Left hindlimb (tissue), 1 donor: ENCODE measurements around the gene OXLD1.
"Not testable (repeated sequence)": the region's sequence is repeated elsewhere in the genome, so short reads cannot be mapped to it uniquely, and the experiment has no call there.

Experiments used
- DNase-seq: peaks from one replicate; pipeline ENCODE4 v3.0.0-alpha.2; 2018

OXLD1 gene

DNA sequence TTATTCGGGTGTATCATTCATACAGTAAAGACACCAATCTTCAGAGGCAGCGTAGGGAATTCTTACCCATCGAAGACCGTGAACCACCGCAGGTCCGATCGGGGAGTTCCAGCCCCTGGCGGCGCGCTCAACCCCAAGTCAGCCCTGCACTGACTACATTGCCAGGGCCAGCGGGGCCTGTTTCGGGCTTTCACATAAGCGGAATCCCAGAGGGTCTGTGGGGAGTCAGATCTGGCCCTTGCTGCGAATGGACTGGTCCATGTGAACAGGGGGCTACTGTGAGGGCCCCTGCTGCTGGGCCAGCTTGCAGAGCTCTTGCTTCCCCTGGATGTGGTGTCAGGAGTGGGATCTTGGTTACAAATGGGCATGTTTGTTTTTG is 17.7 kb downstream of the OXLD1 start:
- DNase-seq: no peak

DNA sequence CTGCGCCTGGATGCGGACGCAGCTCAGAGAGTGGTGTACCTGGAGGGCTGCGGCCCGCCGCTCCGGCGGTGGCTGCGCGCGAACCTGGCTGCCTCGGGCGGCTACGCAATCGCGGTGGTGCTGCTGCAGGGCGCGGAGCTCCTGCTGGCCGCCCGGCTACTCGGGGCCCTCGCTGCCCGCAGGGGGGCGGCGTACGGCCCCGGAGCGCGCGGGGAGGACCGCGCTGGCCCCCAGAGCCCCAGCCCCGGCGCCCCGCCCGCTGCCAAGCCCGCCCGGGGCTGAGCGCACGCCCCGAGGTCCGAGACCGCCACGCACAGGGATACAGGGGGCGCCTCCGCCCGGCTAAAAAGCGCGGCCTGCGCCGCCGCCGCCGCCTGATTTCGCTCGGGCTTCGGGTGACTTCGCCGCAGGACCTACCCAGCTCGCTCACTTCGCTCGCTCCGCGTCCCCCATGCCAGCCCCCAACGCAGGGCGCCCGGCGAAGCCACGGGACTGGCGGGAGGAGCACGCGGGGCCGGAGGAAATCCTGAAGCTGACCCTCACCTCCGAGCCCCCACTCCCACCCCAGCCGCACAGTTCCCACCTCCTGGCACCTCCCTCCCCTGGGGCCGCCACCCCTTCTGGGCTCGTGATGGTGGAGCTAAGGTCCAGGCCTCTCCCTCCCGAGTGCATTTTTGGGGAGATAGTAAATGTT is 18.2 kb downstream of the OXLD1 start:
- no peak for DNase-seq

DNA sequence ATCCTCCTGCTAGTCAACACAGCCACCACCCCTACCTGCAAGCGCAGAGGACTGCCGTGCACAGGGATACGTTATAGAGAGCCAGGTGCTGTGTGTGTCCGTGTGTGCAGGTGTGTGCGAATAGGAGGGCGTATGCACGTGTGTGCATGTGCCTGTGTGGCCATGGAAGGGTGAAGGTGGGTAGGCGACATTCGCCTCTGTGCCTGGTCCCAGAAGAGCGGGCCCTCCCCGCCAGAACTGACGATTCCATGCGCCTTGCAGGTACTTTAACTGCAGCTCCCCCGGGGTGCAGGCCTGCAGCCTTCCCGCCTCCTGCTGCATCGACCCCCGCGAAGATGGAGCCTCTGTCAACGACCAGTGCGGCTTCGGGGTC is 18.8 kb downstream of the OXLD1 start:
- DNase-seq: no peak

DNA sequence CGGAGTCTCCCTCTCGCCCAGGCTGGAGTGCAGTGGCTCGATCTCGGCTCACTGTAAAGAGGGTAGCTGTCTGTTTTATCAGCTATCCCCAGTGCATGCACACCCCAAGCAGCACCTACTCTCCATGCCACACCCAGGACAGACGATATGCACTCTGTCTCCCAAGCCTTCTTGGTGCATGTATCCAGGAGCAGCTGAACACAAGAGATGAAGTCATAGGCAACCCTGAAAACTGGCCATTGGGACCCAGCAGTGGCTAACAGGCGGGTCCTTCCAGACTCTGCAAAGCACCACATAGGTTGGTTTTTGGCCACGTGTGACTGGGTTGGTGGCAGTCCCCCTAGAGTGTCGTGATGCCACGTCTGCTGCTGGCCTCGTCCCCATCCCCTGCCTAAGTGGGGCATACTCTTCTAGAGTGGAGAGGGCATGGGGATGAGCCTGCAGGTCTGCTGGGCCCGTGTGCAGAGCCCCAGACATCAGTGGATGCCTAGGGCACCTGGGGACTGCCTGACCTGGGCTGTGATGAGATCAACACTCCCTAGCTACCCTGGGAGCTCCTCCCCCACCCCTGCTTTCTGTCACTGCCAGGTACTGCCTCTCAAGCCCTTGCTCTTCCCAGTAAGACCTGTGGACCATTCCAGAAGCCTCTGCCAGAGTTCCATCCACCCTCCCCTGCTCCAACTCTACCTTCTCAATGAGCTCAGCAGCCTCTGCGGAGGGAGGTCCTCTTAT is 19.4 kb downstream of the OXLD1 start:
- DNase-seq: no peak

DNA sequence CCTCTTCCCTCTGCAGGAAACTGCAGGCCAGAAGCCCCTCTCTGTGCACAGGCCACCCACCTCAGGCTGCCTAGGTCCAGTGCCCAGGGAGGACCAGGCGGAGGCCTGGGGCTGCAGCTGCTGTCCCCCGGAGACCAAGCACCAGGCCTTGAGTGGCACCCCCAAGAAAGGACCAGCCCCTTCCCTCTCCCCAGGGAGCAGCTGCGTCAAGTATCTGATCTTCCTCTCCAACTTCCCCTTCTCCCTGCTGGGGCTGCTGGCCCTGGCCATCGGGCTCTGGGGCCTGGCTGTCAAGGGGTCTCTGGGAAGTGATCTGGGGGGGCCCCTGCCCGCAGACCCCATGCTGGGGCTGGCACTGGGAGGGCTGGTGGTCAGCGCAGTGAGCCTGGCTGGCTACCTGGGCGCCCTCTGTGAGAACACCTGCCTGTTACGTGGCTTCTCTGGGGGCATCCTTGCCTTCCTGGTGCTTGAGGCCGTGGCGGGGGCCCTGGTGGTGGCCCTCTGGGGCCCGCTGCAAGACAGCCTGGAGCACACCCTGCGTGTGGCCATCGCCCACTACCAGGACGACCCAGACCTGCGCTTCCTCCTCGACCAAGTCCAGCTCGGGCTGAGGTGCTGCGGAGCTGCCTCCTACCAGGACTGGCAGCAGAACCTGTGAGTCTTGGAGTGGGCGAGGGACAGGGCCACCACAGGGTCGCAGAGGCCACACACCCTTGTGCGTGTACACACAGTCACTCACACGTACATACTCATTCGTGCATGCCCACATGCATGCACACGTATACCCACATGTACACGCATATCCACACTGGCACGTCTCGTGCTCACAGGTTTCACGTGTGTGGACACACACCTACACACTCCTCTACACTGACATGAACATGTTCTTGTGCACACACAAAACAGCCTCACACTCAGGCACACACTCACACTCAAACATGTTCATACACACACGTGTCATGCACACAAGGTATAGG is 21.1 kb downstream of the OXLD1 start:
- DNase-seq: no peak

DNA sequence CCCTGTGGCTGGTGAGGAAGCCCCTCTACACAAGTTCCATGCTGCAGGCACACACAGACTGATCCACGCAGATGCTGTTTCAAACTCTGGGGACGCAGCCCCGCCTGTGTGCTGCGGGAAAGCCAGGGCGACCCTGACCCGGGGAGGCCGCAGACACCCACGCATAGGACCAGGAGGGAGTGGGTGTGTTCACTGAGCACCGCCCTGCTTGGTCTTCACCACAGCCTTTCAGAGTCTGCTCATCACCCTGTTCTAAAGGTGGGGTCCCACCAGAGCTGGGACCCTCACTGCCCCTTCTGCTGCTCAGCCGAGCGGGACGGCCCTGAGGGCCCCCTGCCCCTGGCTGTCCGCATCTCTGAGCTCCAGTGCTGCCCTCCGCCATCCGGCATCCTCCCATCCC is 21.9 kb downstream of the OXLD1 start:
- no peak for DNase-seq

DNA sequence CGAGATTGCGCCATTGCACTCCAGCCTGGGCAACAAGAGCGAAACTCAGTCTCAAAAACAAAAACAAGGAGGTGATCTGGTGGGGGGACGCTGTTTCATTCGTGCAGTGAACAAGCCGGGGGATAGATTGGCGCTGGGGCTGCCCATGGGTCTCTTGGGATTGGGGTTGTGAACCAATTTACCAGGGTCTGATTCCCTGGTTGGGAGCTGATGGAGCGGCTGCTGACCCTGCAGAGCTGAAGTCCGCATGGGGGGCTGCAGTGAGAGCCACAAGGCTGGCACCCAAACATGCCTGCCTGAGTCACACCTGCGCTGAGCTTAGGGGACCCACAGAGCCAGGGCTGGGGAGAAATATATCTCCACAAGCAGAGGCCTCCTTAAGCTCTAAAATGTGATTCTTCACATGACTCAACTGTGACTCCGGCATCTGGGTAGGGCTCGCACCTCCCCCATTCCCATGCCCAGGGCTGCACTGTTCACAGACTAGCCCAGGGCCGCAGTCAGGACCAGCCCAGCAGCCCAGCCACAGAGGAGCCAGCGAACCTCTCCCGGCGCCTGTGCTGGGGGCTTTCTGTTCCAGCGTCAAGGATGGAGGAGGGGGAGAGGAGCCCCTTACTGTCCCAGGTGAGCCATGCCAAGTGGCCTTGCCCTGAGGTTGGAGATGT is 24.4 kb downstream of the OXLD1 start:
- no peak for DNase-seq

DNA sequence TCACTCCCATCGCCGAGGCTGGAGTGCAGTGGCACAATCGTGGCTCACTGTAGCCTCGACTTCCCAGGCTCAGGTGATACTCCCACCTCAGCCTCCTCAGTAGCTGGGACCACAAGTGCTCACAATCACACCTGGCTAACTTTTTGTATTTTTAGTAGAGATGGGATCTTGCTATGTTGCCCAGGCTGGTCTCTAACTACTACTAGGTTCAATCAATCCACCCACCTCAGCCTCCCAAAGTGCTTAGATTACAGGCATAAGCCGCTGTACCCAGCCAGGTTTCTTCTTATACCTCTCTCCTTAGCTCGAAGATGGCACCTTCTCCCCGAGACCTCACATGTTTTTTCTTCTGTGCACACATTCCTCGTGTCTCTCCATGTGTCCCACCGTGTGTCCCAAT is 26.4 kb downstream of the OXLD1 start:
- no peak for DNase-seq

DNA sequence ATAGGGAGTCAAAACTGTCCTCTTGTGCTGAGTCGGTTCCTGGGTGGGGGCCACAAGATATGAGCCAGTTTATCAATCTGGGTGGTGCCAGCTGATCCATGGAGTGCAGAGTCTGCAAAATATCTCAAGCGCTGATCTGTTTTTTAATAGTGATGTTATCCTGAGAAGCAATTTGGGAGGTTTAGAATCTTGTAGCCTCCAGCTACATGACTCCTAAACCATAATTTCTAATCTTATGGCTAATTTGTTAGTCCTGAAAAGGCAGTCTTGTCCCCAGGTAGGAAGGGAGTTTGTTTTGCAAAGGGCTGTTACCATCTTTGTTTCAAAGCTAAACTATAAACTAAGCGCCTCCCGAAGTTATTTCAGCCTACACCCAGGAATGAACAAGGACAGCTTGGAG is 27.7 kb downstream of the OXLD1 start:
- no peak for DNase-seq

DNA sequence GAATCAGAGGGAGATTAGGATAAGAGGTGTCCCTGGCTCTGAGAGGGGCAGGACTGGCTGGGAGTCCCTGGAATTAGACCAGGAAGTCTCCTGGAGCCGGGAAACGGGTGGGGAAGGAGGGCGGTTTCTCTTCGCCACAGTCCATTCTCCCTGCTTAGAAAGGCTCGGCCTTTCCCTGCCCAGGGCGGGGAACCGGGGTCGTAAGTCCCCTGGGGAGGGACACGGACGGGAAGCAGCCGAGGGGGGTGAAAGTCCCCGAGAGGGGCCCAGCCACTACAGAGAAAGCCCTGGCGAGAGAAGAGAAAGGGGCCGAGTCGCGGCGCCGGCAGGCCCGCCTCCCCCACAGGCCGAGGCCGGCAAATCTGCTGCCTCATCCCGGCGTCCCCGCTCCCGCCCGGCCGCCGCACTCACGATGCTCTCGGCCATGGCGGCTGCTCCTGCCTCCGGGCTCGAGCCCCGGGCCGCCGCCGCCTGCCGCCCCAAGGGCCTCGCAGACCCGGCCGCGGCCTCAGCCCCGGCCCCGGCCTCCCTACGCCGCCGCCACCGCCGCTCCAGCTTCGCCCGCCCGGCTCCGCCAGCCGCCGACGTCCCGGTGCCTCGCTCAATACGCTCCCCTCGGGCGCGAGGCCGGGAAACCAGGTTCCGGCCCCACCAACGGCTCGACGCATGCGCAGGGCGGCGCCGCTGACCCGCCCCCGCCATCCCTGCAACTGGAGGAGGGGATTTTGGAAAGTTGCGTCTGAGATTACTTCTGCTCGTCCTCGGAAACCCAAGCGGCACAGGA is 29.7 kb downstream of the OXLD1 start, which contains the start of the genes NPLOC4 and TSPAN10:
TSS of gene NPLOC4 (minus strand) at position 608 of the 784 bp plus-strand sequence. CDS start at position 426, 182 bp downstream.
TSS of gene TSPAN10 (plus strand) at position 692 of the 784 bp plus-strand sequence. CDS start 5,217 bp downstream, outside the sequence.
- DNase-seq: peak; percentile 90

DNA sequence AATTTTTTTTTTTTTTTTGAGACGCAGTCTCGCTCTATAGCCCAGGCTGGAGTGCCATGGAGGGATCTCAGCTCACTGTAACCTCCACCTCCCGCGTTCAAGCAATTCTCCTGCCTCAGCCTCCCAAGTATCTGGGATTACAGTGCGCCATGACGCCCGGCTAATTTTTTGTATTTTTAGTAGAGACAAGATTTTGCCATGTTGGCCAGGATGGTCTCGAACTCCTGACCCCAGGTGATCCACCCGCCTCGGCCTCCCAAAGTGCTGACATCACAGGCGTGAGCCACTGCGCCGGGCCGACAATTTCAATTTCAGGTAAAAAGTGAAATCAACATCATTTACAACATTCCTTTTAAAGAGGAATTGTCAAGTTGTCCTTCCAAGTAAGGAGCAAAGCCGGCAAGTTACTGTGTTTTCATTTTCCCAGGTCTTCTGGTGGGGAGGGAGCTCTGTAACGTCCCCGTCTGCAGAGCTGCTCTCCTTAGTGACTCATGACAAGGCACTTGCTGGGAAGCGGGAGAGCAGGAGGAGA is 30.4 kb downstream of the OXLD1 start:
- no peak for DNase-seq

DNA sequence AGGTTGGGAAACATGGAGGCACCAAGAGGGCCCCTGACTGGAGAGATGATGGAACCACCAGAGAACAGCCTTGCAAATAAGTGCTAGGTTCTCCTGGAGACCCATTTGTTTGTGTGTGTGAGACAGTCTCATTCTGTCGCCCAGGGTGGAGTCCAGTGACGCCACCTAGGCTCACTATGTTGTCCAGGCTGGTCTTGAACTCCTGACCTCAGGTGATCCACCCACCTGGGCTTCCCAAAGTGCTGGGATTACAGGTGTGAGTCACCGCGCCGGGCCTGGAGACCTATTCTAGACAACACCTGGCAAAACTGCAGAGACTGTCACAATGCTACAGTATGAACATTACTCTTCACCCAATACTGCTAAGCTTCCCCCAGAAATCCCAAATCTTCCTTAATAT is 31.0 kb downstream of the OXLD1 start:
- DNase-seq: no peak

DNA sequence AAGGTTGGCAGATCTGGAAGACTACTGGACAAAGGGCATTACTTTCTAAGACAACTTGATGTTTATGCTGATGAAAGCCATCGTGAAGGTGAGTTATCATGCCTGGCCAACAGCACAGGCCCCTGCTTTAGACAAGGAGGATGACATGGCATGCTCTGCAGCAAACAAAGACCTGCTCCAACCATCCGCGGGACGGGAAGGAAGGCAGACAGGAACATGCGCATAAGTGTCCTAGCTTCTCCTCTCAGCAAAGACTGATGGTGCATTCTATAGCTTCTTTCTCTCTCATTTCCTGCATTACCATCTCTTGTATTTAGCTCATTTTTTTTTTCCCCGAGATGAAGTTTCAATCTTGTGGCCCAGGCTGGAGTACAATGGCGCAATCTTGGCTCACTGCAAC is 34.9 kb downstream of the OXLD1 start:
- DNase-seq: no peak

DNA sequence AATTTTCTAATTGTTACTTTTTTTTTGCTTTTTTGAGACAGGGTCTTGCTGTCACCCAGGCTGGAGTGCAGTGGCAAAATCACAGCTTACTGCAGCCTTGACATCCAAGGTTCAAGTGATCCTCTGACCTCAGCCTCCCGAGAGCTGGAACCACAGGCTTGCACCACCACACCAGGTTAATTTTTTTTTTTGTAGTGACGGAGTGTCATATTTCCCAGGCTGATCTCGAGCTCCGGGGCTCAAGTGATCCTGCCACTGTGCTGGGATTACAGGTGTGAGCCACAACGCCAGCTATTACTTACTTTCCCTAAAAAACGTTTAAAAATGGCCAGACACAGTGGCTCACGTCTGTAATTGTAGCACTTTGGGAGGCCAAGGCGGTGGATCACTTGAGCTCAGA is 36.1 kb downstream of the OXLD1 start:
- no peak for DNase-seq

DNA sequence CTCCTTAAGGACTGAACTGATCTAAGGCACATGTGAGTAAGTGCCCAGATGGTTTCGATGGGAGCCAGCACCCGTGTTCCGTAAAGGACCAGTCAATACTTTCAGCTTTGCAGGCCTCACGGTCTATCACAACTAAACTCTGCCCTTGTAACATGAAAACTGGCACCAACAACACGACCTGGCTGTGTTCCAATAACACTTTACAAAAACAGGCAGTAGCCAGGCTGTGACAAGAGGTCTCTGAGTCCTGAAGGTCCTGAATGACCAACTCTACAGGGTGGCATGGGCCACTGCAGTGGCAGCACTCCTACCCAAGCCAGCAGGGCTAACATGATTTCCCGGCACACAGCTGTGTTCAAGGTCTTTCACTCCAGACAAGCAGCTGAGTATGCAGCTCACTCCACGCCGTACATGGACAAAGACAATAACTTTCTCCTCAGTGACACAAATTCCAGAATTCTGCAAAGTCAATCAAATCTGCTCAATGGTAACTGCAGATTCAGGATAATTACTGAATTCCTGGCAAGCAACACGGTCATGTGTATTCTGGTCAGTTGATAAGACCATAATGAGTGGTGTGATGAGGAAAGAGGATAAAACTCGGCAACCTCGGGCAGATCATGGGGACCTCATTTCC is 44.8 kb downstream of the OXLD1 start:
- no peak for DNase-seq

DNA sequence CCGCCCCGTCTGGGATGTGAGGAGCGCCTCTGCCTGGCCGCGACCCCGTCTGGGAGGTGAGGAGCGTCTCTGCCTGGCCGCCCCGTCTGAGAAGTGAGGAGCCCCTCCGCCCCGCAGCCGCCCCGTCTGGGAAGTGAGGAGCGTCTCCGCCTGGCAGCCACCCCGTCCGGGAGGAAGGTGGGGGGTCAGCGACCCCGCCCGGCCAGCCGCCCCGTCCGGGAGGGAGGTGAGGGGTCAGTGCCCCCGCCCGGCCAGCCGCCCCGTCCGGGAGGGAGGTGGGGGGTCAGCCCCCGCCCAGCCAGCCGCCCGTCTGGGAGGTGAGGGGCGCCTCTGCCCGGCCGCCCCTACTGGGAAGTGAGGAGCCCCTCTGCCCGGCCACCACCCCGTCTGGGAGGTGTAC is 48.1 kb downstream of the OXLD1 start:
- DNase-seq: not testable (repeated sequence)

DNA sequence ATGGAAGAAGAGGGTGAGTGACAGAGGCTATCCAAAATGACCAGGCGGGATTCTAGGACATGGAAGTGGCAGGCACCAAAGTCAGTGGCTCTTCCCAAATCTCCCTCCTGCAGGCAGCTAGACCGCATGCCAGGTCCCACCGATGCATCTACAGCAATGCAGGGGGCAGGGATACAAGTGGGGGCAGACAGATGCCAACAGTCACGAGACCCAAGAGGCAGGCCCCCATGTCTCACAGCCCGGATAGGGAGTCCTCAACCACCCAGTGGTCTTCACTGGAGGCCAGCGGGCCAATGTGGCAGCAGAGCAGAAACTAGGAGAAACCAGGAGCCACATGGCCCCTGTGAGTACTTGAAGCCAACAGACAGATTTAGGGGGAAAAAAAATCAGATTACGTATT is 49.5 kb downstream of the OXLD1 start:
- DNase-seq: no peak

DNA sequence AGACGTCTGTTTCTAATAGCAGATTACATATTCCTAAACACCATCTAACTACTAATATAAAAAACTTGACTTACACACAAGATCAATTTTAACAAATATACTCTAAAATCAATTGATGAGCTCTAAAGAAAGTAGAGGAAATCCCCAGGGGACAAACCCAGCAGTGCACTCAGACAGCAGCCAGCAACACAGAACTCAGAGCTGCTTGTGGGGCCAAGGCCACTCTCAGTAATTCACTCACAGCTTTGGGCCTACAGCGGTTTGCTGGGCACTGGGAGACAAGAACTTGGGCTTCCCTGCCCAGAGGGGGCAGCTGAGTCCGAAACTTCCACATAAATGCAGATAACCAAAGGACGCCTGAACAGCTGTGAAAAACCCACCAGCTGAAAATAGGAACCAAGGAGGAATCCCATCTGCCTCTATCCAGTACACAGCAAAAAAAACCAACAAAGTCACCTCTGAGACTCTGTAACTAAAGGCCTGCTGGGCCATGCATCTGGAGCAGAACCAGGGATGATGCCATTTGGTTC is 50.9 kb downstream of the OXLD1 start:
- DNase-seq: no peak
